ENCODE results near the gene LOXL4. TPM values are rescaled to one million over a fixed set of nuclear protein-coding genes. Genes with fewer than 3 reads are reported as not detected.

Gene LOXL4
- total RNA-seq, 1 donor from 2014 or later: not detected

- TF ChIP-seq, protein P1, sequence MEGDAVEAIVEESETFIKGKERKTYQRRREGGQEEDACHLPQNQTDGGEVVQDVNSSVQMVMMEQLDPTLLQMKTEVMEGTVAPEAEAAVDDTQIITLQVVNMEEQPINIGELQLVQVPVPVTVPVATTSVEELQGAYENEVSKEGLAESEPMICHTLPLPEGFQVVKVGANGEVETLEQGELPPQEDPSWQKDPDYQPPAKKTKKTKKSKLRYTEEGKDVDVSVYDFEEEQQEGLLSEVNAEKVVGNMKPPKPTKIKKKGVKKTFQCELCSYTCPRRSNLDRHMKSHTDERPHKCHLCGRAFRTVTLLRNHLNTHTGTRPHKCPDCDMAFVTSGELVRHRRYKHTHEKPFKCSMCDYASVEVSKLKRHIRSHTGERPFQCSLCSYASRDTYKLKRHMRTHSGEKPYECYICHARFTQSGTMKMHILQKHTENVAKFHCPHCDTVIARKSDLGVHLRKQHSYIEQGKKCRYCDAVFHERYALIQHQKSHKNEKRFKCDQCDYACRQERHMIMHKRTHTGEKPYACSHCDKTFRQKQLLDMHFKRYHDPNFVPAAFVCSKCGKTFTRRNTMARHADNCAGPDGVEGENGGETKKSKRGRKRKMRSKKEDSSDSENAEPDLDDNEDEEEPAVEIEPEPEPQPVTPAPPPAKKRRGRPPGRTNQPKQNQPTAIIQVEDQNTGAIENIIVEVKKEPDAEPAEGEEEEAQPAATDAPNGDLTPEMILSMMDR (IDR thresholded peaks at IDR 0.05): no peak
- CTCF ChIA-PET: no interaction called here
- Mint-ChIP-seq H3K4me3 (no peak overlapping the region), H3K4me1 (peaks cover 7% of the 10 kb centered on the region), H3K27me3 (peaks cover 20% of the 10 kb centered on the region), H3K36me3 (ENCODE audit: low read depth) (no peaks in the 10 kb centered on the region), H3K27ac (no peak overlapping the region), H3K9me3 (no peaks in the 10 kb centered on the region)
- POLR2A ChIA-PET: no interaction called here
- no peak for ATAC-seq (ENCODE audit: low read depth)
- intact Hi-C loops (cut with micrococcal nuclease): no loop called here
- no peak for DNase-seq
Measured at GRCh38 chr10:98294270-98294627, 26.3 kb upstream of the LOXL4 start.

DNA sequence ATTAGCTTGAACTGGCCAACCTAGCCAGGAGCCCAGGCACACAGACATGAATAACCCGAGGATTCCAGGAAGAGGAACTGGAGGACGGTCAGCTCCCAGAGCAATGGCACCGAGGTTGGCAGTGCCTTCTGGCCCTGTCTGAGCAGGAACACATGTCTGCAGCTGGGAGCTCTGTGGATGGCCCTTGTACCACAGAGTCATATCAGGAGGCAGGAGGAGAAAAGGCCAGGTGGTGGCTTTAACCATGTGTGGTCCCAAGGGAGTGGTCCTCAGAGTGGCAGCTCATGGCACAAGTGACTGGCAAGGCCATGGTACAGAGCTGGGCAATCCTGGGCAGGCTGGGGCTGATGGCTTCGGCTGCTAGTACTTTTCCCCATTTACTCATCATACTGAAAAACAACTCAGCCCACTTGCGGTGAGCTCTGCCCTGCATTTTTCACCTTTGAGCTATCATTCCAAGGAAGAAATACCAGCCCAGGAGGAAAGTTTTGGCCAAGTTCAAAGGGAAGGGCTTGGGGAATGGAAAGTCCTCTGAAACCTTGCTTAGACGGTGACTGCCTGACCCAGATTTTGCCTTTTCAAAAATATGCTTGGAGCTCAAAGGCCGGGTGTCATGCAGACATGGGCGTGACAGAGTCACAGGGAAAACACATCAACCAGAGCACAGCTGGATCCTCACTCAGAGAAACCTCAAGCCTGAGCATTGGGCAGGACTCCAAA lies 25.7 kb upstream of the LOXL4 start:
- ATAC-seq (ENCODE audit: low read depth): no peak
- Mint-ChIP-seq H3K4me1 (peaks cover 7% of the 10 kb centered on the region), H3K36me3 (ENCODE audit: low read depth) (no peaks in the 10 kb centered on the region), H3K27me3 (peaks cover 19% of the 10 kb centered on the region), H3K27ac (no peak overlapping the region), H3K9me3 (no peaks in the 10 kb centered on the region), H3K4me3 (no peak overlapping the region)
- DNase-seq: no peak
- intact Hi-C loops (cut with micrococcal nuclease): no loop called here
- TF ChIP-seq, protein P1 (IDR thresholded peaks at IDR 0.05): no peak
- CTCF ChIA-PET: no interaction called here
- POLR2A ChIA-PET: no interaction called here

DNA sequence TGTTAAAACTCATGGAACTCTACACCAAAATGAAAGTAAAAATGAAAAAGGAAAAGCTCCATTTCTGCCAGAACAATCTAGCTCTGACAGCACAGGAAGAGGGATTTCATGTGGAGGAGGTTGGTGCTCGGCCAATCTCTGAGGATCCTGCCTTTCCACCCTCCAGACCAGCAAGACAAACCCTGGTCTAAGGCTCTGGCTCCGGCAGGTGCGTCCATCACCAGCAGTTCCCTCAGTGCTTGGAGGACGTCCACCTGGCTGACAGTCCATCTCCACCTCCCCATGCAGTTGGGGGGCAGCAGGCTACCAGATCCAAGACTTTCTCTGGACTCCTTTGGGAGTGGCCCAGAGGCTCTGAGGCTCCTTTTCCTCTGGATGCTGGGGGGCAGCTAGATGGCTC lies 25.0 kb upstream of the LOXL4 start:
- no peak for ATAC-seq (ENCODE audit: low read depth)
- Mint-ChIP-seq H3K9me3 (no peaks in the 10 kb centered on the region), H3K27me3 (peaks cover 12% of the 10 kb centered on the region), H3K4me3 (no peak overlapping the region), H3K27ac (no peak overlapping the region), H3K36me3 (ENCODE audit: low read depth) (no peaks in the 10 kb centered on the region), H3K4me1 (peaks cover 7% of the 10 kb centered on the region)
- CTCF ChIA-PET: no interaction called here
- TF ChIP-seq, protein P1 (IDR thresholded peaks at IDR 0.05): no peak
- no peak for DNase-seq
- intact Hi-C loops (cut with micrococcal nuclease): no loop called here
- POLR2A ChIA-PET: no interaction called here

GRCh38 chr10:98289802-98290209 lies 21.8 kb upstream of the LOXL4 start:
- ChIA-PET POLR2A (no interaction called here), CTCF (no interaction called here)
- no peaks in the 10 kb centered on the region for H3K4me1 Mint-ChIP-seq
- no peak for ATAC-seq (ENCODE audit: low read depth)
- no peak overlapping the region for H3K4me3 Mint-ChIP-seq
- TF ChIP-seq, protein P1 (IDR thresholded peaks at IDR 0.05): no peak
- no peak overlapping the region for H3K27ac Mint-ChIP-seq
- H3K36me3 Mint-ChIP-seq (ENCODE audit: low read depth): no peaks in the 10 kb centered on the region
- DNase-seq: no peak
- peaks cover 4% of the 10 kb centered on the region for H3K27me3 Mint-ChIP-seq
- no peaks in the 10 kb centered on the region for H3K9me3 Mint-ChIP-seq
- intact Hi-C loops (cut with micrococcal nuclease): no loop called here

DNA sequence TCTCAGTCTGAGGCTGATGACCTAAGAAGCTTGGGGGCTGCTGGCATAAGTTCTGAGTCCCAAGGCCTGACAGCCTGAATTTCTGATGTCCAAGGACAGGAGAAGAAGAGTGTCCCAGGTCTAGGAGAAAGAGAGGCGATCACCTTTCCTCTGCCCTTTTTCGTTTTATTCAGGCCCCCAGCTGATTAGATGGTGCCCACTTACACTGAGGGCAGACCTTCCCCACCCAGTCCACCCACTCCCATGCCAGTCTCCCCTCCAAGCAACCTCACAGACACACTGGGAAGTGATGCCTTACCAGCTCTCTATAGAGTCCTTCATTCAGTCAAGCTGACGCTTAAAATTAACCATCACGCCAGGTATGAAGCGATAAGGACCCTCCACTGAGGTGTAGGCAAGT lies 19.3 kb upstream of the LOXL4 start:
- Mint-ChIP-seq H3K4me1 (no peaks in the 10 kb centered on the region), H3K27me3 (peaks cover 9% of the 10 kb centered on the region), H3K36me3 (ENCODE audit: low read depth) (no peaks in the 10 kb centered on the region), H3K4me3 (no peak overlapping the region), H3K9me3 (no peaks in the 10 kb centered on the region), H3K27ac (no peak overlapping the region)
- POLR2A ChIA-PET: no interaction called here
- no peak for DNase-seq
- intact Hi-C loops (cut with micrococcal nuclease): no loop called here
- no peak for ATAC-seq (ENCODE audit: low read depth)
- TF ChIP-seq, protein P1 (IDR thresholded peaks at IDR 0.05): no peak
- CTCF ChIA-PET: no interaction called here
